ENCODE measurements around the gene MRPL14. TPM values are rescaled to one million over a fixed set of nuclear protein-coding genes. Genes with fewer than 3 reads are reported as not detected.
"Not testable (repeated sequence)": the region's sequence is repeated elsewhere in the genome, so short reads cannot be mapped to it uniquely, and the experiment has no call there.

Gene MRPL14
- total RNA-seq, 1 experiment from 2014 or later: 119 TPM

DNA sequence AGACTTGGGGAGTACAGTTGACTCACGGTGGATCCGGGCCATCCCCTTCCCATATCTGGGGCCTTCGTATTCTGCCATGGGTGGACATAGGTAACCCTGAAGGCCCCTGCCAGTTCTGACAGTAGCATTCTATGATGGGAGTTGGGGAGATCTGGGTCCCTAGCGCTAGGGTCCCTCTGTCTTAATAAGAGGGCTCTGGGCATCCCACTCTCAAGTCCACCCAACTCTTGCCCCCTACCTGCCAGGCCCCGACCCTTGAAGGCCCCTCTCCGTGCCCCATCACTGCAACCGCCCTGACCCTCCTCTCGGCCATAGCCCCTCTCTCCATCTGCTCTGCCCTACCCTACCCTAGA is 24.8 kb upstream of the MRPL14 start:
- in situ Hi-C loops (cut with HindIII; ENCODE audit: low pct_unique_long_range_greater_than_20kb, low sequenced_read_pairs): no loop called here
- no peak for DNase-seq (ENCODE audit: low read depth)

- in situ Hi-C loops (cut with HindIII; ENCODE audit: low pct_unique_long_range_greater_than_20kb, low sequenced_read_pairs): no loop called here
- peak; percentile 44 for DNase-seq (ENCODE audit: low read depth)
Measured at GRCh38 chr6:44151348-44152108, 24.3 kb upstream of the MRPL14 start.

DNA sequence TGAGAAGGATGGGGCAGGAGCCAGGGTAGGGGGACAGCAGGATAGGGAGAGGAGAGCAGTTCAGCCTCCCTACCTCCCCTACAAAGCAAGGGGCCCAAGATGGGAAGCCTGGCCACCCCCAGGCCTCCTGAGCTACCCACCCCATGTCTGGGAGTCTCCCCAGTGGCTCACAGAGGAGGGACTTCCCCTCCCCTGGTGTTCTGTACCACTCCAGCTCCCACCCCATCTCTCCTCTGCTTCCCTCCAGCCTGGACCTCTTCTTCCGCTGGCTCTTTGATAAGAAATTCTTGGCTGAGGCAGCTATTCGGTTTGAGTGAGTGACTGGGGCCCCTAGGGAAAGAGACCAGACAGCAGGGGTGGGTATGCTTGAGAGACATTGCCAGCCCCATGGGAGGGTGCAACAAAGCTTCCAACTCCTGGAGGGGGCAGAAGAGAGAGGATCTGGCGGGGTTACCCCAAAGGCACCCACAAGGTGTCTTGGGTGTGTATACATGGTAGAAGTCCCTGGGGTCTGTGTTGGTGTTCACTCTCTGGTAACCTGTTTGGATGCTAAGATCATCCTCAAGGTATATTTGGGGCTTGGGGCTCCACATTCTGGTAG is 23.2 kb upstream of the MRPL14 start:
- in situ Hi-C loops (cut with HindIII; ENCODE audit: low pct_unique_long_range_greater_than_20kb, low sequenced_read_pairs): no loop called here
- DNase-seq (ENCODE audit: low read depth): no peak

- in situ Hi-C loops (cut with HindIII; ENCODE audit: low pct_unique_long_range_greater_than_20kb, low sequenced_read_pairs): no loop called here
- no peak for DNase-seq (ENCODE audit: low read depth)
Measured at GRCh38 chr6:44149369-44150012, 22.2 kb upstream of the MRPL14 start.

- no peak for DNase-seq (ENCODE audit: low read depth)
- in situ Hi-C loops (cut with HindIII; ENCODE audit: low pct_unique_long_range_greater_than_20kb, low sequenced_read_pairs): no loop called here
Measured at GRCh38 chr6:44148306-44148705, 21.1 kb upstream of the MRPL14 start.

DNA sequence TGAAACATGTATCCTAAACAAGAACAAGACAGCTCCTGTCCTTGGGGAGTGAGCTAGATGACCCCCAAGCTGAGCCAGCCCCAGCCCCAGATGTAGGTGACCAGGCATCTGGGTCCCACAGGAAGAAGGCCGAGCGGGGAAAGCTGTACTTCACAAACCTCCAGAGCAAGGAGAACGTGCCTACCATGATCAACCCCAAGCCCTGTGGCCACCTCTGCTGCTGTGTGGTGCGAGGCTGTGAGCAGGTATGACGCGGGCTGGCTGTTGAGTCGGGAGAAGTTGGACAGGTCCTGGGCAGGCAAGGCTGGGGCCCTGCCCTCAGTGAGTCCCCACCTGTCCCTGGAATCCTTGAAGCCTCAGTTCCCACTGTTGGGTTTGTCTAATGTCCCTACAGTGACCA is 20.0 kb upstream of the MRPL14 start:
- in situ Hi-C loops (cut with HindIII; ENCODE audit: low pct_unique_long_range_greater_than_20kb, low sequenced_read_pairs): no loop called here
- no peak for DNase-seq (ENCODE audit: low read depth)

- in situ Hi-C loops (cut with HindIII; ENCODE audit: low pct_unique_long_range_greater_than_20kb, low sequenced_read_pairs): no loop called here
- DNase-seq (ENCODE audit: low read depth): no peak
Measured at GRCh38 chr6:44146685-44147084, 19.4 kb upstream of the MRPL14 start.

DNA sequence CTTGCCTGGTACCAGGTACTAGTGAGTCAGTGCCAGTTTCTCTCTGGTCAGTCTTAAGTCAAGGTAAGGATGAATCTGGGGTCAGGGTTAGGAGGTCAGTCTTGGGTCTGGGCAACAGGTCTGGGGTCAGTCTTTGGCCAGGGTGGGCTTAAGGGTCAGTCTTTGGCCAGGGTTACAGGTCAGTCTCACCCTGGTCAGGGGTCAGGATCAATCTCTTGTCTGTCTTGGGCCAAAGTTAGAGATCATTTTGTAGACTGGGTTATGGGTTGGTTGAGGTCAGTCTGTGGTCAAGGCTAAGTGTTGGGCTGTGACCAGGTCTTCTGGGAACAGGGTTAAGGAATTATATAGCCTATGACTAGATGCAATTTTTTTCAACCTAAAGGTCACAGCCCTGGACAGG is 18.6 kb upstream of the MRPL14 start:
- in situ Hi-C loops (cut with HindIII; ENCODE audit: low pct_unique_long_range_greater_than_20kb, low sequenced_read_pairs): no loop called here

GRCh38 chr6:44144536-44144935 is 17.3 kb upstream of the MRPL14 start:
- DNase-seq (ENCODE audit: low read depth); in situ Hi-C loops (cut with HindIII; ENCODE audit: low pct_unique_long_range_greater_than_20kb, low sequenced_read_pairs): not testable (repeated sequence)

More for the DNA sequence above, 18.6 kb upstream of the MRPL14 start:
- no peak for DNase-seq (ENCODE audit: low read depth)

GRCh38 chr6:44143731-44144130 is 16.5 kb upstream of the MRPL14 start:
- DNase-seq (ENCODE audit: low read depth): no peak

DNA sequence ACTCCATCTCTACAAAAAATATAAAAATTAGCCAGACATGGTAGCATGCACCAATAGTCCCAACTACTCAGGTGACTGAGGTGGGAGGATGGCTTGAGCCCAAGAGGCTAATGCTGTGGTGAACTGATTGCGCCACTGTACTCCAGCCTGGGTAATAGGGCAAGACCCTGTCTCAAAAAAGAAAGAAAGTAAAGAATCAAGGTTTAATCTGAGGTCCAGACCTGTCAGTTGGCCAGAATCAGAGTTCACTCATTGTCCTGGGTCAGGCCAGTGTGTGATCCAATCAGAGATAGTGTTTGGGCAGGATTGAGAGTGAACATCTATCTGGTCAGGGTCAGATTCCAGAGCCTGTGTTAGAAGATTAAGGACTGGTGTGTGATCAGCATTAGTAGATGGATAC is 15.6 kb upstream of the MRPL14 start:
- in situ Hi-C loops (cut with HindIII; ENCODE audit: low pct_unique_long_range_greater_than_20kb, low sequenced_read_pairs): no loop called here
- no peak for DNase-seq (ENCODE audit: low read depth)

More at GRCh38 chr6:44143731-44144130, 16.5 kb upstream of the MRPL14 start:
- in situ Hi-C loops (cut with HindIII; ENCODE audit: low pct_unique_long_range_greater_than_20kb, low sequenced_read_pairs): no loop called here

GRCh38 chr6:44139351-44139743 is 12.1 kb upstream of the MRPL14 start:
- in situ Hi-C loops (cut with HindIII; ENCODE audit: low pct_unique_long_range_greater_than_20kb, low sequenced_read_pairs): no loop called here
- no peak for DNase-seq (ENCODE audit: low read depth)

DNA sequence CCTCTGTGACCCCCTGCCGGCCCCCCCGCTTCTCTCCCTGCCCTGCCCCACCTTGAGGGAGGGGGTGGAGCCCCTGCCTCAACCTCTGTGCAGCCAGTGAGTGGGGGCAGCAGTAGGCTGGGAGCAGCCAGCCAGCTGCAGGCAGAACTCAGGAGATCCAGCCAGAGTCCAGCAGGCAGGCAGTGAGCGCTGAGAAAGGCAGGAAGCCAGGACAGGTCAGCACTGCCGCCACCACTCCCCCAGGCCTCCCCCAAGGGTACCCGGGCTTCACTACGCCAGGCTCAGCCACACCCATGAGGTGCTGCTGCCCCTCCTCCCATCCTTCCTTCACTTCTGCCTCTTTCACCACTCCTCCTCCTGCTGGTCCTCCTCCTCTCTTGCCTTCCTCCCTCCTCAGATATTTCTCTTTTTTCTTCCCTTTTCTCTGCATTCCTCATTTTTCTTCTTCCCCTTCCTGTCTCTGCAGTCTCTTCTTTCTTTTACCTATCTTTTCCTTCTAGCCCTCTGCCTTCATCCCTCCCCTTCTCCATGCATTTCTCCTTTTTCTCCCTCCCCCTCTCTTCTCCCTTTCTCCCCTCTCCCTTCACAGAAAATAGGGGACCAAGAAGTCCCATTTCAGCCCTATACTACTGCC is 11.6 kb upstream of the MRPL14 start:
- in situ Hi-C loops (cut with HindIII; ENCODE audit: low pct_unique_long_range_greater_than_20kb, low sequenced_read_pairs): no loop called here
- DNase-seq (ENCODE audit: low read depth): no peak

- in situ Hi-C loops (cut with HindIII; ENCODE audit: low pct_unique_long_range_greater_than_20kb, low sequenced_read_pairs): no loop called here
- no peak for DNase-seq (ENCODE audit: low read depth)
Measured at GRCh38 chr6:44135875-44136274, 8.6 kb upstream of the MRPL14 start.

DNA sequence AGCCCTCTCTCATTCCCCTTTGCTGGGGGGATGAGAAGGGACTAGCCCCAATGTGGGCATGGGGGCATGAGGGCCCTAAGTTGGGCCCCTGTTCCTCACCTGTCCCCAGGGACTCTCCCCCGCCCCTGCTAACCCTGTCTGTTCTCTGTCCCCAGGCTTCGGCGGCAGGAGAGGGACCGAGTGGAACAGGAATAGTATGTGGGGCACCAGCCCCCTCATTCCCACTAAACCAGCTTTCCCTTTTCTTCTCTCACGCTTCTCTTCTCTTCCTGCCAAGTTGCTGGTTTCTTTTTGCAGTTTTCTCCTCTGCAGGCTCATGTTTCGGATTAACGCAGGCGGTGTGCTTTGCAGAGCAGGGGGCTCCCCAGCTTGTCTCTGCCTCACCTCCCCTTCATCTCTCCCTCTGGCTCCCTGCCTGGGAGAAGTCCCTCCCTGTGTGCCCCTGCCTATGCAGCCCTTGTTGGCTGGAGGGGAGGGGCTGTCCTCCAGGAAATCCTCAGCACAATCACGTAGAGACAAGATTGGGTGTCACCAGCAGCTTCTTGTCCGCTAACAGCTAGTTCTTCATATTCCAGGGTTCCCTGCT is 8.0 kb upstream of the MRPL14 start:
- no peak for DNase-seq (ENCODE audit: low read depth)

DNA sequence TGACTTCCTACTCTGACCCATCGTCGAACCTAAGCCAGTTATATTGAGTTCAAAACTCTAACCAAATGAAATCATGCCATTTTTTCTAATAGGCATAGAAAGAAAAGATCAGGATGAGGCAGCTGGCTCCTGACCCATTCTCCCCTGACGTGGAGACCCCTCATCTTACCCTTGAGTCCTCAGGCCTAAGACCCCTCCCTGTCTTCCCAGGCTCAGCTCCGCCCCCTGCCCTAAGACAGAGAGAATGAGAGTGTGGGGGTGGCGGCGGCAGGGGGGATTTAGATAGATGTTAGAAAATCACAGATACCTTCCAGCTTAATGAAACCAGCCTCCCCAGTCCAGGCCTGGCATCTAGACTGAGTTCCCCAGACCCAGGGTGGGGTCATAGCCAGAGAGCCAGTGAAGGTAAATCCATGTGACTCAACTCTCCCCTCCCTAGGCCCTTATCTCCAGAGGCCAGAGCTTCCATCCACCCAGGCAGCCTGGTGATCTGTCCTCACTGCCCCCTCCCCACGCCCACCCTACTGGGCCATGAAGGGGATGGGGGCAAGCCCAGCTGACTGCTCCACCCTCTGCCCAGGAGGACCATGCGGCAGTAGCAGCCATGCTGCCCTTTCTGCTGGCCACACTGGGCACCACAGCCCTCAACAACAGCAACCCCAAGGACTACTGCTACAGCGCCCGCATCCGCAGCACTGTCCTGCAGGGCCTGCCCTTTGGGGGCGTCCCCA is 6.9 kb upstream of the MRPL14 start:
- DNase-seq (ENCODE audit: low read depth): no peak
- in situ Hi-C loops (cut with HindIII; ENCODE audit: low pct_unique_long_range_greater_than_20kb, low sequenced_read_pairs): no loop called here

More for the DNA sequence above, 8.0 kb upstream of the MRPL14 start:
- in situ Hi-C loops (cut with HindIII; ENCODE audit: low pct_unique_long_range_greater_than_20kb, low sequenced_read_pairs): no loop called here

GRCh38 chr6:44133003-44133931 is 6.0 kb upstream of the MRPL14 start:
- peak; percentile 57 for DNase-seq (ENCODE audit: low read depth)
- in situ Hi-C loops (cut with HindIII; ENCODE audit: low pct_unique_long_range_greater_than_20kb, low sequenced_read_pairs): no loop called here
